HK-2 (cell line): ENCODE measurements around the gene GPR146.
"Not testable (repeated sequence)": the region's sequence is repeated elsewhere in the genome, so short reads cannot be mapped to it uniquely, and the experiment has no call there.

Source experiments
- DNase-seq: peaks from one replicate; pipeline ENCODE4 v3.0.0-alpha.2; 2018; ENCODE audit not compliant: unreplicated experiment

Gene GPR146, protein sequence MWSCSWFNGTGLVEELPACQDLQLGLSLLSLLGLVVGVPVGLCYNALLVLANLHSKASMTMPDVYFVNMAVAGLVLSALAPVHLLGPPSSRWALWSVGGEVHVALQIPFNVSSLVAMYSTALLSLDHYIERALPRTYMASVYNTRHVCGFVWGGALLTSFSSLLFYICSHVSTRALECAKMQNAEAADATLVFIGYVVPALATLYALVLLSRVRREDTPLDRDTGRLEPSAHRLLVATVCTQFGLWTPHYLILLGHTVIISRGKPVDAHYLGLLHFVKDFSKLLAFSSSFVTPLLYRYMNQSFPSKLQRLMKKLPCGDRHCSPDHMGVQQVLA

DNA sequence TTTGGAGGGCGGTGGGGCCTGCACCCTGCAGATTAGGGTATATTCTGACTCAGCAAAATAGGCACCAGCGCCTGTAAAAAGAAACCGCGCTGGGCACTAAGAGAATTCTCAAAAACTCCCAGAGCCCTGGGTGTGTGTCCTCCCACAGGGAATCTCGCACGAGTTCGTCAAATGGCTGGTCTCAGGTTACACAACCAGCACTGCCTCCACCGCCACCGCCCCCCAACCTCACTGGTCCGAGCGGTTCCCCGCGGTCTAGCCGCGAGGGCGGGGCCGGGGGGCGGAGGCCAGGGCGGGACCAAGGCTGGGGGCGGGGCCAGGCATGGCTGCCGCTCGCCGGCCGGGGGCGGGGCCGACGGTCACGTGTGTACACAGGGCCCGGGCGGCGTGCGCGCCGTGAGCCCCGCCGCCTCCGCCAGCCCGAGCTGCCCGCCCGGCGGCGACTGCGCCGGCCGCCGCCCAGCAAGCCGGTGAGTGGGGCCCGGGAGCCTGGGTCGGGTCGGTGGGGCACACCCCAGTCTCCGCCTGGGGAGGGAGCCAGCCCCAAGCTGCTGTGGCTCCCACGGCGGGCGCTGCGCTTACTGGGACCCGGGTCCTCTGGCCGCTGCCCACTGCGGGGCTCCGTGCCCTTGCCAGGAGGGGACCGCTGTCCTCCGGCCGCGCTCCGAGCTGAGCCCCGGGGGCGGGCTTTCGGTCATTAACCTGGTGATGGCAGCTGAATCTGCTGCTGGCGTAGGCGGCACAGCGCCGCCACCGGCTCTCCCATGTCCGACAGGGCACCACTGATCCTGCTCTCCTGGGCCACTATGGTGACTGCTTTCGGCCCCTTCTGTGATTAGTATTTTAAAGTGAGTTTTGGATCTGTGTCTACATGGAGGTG, at the start of gene GPR146:
GPR146 (plus strand) TSS at position 358 of the 880 bp plus-strand sequence. CDS start 12,970 bp downstream, outside the sequence.
- peak; percentile 97 for DNase-seq

DNA sequence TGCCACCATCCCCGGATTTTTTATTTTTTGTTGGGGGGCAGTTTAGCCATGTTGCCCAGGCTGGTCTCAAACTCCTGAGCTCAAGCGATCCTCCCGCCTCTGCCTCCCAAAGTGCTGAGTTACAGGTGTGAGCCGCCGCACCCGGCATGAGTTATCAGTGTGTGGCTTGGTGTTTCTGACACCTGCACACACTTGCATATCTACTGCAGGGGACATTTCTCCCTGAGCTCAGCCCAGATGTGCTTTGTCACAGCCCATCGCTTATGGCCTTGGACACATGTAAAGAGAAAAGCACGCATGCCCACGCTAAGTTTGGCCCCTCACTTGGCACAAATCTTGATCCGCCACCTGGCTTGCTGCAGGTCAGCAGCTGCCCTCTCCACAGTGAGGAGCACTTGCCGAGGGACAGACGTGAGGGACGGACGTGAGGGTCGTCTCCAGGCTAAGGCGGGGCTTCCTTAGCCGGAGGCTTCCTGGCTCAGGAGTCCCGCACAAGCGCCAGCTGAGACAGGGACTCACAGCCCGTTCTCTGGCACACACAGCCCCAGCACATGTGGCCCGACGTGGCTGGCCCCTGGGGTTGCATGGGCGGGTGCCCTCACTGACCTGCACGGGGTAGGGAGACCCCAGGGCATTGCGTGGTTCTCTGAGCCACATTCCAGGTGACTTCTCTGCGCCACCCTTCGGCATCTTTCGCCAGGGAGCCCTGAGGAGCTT, 49.6 kb upstream of the GPR146 start:
- no peak for DNase-seq

GRCh38 chr7:995571-995970, 48.8 kb upstream of the GPR146 start:
- DNase-seq = no peak

DNA sequence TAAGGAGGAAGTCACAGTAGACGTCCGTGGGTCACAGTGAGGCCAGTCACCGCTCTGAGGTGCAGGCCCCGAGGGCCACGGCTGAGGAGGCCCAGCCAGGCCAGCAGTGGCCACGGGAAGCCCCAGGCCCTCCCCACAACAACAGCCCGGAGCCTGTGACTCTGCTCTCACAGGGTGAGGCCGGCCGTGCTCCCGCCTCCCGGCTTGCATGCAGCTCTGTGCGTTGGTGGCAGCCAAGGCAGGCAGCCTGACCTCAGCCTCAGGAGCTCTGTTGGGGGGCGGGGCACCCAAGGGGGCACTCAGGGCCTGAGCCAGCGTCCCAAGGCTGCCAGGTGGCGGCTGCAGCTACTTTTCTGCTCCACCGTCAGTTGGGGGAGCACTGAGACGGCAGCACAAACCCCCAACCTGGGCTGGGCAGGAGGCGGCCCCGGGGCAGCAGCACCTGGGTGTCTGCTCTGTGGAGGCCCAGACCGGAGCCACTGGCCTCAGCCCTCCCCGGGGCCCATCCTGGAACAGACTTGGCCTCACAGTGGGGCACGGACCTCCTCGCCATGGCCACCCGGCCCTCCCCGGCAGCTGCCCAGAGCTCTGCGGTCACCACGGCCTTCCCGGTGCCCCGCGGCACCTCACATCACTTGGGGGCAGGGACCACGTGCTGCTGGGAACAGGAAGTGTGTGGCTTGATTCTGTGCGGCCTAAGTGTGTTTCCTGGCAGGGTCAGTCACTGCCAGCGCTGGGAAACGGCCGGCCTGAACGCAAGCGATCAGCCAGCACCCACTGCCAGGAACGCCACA, 48.1 kb upstream of the GPR146 start:
- DNase-seq = no peak

- no peak for DNase-seq
Observed at GRCh38 chr7:997404-998395, 46.6 kb upstream of the GPR146 start.

DNA sequence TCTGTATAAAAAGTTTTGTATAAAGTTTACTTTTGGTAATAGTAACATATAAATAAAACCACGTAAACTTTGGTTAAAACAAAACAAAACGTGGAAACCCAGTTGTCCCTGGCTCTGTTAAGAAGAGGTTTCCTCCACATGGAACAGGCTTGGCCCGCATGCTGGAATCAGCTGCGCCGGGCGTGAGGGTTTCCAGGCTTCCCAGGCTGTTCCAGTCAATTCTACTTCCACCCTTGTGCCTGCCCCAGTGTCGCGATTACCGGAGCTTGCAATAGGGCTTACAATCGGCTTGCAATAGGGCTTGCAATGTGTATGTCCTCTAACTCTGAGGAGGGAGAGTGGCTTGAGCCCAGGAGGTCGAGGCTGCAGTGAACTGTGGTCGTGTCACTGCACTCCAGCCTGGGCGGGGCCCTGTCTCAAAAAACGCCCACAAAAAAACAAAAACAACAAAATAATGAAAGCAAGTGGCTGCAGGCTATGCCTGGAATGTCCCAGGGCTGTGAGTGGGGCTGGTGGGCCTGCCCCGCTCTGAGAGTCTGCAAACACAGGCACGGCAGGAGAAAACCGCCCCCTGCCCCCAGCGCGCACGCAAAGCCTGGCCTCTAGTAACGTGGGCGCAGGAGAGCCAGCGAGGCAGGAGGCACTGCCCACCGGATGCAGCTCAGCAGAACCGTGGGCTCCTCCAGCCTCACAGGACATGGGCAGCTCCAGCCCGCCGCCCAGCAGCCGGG, 45.0 kb upstream of the GPR146 start:
- DNase-seq = no peak

DNA sequence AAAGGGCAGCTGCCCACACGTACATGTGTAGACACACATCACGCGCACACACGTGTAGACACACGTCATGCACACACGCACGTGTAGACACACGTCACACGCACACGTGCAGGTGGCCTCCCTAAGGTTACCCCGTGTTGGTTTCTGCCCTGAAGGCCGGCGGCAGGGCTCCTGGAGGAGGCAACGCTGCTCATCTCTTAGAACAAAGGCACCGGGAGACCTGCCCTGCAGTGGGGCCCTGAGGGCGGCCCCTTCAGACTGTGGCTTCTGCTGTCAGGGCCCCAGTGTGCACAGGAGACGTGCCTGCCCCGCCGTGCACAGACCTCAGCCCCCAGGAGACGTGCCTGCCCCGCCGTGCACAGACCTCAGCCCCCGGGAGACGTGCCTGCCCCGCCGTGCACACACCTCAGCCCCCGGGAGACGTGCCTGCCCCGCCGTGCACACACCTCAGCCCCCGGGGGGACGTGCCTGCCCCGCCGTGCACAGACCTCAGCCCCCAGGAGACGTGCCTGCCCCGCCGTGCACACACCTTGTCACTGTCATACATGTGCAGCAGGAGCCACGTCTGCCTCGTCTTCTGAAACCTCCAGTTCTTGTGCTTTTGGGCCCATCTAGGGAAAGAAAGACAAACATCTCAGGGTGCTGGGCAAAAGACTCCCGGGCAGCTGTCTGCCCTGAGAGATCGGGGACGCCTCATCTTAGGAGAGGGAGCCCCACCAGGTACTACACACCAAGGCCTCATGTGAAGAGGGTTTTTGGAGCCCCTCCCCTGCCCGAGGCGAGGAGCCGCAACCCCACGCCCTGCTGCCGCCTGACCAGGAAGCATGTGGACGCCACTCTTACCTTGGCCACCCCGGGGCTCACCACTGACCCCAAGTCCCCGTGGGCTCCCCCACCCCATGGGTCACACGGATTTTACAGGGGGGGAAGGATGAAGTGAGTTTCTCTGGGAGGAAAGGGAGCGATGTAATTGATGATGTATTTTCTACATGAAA, 44.1 kb upstream of the GPR146 start:
- no peak for DNase-seq

- not testable (repeated sequence) for DNase-seq
Observed at GRCh38 chr7:1001069-1001770, 43.1 kb upstream of the GPR146 start.

- not testable (repeated sequence) for DNase-seq
Observed at GRCh38 chr7:1002026-1002425, 42.3 kb upstream of the GPR146 start.

DNA sequence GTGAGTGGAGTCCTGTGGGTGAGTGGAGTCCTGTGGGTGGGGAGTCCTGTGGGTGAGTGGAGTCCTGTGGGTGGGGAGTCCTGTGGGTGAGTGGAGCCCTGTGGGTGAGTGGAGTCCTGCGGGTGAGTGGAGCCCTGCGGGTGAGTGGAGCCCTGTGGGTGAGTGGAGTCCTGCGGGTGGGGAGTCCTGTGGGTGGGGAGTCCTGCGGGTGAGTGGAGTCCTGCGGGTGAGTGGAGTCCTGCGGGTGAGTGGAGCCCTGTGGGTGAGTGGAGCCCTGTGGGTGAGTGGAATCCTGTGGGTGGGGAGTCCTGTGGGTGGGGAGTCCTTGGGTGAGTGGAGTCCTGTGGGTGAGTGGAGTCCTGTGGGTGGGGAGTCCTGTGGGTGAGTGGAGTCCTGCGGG, 41.9 kb upstream of the GPR146 start:
- DNase-seq = not testable (repeated sequence)

GRCh38 chr7:1004018-1004852, 40.1 kb upstream of the GPR146 start:
- DNase-seq = no peak

DNA sequence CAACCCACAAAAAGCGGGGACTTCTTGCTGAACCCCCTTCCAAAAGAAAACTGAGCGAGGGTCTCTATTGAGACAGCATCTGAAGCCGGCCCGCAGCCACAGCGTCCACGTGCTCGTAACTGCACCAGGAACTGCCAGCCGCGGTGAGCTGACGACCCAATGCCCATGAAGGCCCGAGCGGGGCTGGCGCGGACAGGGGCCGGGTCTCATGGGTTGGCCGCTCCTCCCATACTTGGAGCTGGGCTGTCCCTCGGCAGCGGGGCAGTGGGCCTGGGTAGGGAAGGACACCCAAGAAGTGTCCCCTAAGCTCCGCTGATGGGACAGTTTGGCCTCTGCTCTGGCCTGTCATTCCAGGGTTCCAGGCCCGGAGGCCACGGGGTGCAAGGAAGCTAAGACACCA, 39.0 kb upstream of the GPR146 start:
- DNase-seq = no peak

DNA sequence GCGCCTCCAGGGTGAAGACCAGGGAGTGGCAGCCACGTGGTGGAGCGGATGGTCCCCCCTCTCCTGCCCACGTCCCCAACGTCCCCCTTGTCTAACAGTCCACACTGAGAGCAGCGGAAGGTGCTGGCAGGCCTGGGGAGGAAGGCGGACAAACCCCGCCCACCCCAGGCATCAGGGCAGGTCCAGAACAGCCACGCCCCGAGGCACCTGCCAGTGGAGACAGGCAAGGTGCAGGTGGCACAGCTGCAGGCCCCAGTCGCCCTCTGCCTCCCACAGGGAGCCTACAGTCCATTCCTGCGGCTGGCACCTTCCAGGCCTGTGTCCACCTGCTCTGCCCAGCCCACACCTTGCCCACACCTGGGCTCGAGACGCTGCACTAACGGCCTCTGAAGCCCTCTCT, 36.4 kb upstream of the GPR146 start:
- no peak for DNase-seq

GRCh38 chr7:1008733-1009363, 35.5 kb upstream of the GPR146 start:
- DNase-seq = no peak

DNA sequence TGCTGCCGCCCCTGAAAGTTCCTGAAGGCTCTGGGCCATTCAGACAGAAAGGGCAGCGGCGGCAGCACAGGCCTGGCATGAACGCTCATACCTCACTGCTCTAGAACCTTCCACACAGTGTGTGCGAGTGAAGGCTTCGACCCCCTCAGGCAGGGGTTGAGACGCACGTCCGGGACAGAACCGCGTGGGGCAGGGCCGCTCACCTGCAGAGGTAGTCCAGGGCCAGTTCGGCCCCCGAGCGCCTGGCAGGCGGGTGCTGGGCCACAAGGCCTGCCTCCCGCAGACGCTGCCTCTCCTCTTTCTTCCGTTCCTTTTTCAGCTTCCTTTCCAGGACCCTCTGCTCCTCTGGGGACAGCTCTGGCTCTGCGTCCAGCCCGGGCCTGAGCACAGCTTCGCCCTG, 34.6 kb upstream of the GPR146 start:
- no peak for DNase-seq

DNA sequence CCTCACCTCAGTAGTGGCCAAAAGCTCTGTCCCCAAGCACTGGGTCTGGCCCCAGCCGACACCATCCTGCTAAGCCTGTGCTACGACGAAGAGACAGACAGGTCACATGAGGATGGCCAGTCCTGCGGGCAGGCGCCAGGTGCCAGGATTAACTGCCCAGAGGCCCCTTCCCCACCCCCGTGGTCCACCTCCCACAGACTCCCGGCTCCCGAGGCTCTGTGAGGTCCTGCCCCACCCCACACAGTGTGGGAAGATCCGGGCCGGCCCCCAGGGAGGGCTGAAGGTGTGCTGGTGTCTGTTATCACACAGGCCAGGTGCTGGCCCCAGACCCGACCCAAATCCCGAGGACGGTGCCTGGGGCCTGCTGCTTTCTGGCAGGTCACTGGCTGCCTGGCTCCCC, 34.1 kb upstream of the GPR146 start:
- DNase-seq = no peak
